DOHH2 (cell line): ENCODE data around the gene HECA.
"Not testable (repeated sequence)": the region's sequence is repeated elsewhere in the genome, so short reads cannot be mapped to it uniquely, and the experiment has no call there.

Experiments used
- H3F3A ChIP-seq: fragments of 200-600 bp; sonication (generic), shearing (Covaris generic); 2 replicates; pipeline ENCODE4 v1.6.0; 2016; ENCODE audit warnings: antibody characterized with exemption, mild to moderate bottlenecking; ENCODE audit not compliant: control insufficient read depth, insufficient read depth
- H3K27ac ChIP-seq: fragments of 200-600 bp; sonication (generic); 2 replicates; pipeline ENCODE4 v1.5.1; 2014; ENCODE audit warnings: low read depth, mild to moderate bottlenecking, low read length, moderate library complexity
- H3K27me3 ChIP-seq: fragments of 200-600 bp; sonication (generic); 2 replicates; pipeline ENCODE4 v1.6.1; 2014; ENCODE audit warnings: mild to moderate bottlenecking, low read length, mixed read lengths; ENCODE audit not compliant: control insufficient read depth
- H3K36me3 ChIP-seq: fragments of 200-600 bp; sonication (generic); 2 replicates; pipeline ENCODE4 v1.6.1; 2014; ENCODE audit warnings: mild to moderate bottlenecking, low read length, moderate library complexity, mixed read lengths; ENCODE audit not compliant: control insufficient read depth
- H3K4me1 ChIP-seq: fragments of 200-600 bp; sonication (generic); 2 replicates; pipeline ENCODE4 v1.6.1; 2014; ENCODE audit warnings: mild to moderate bottlenecking, low read length, mixed read lengths; ENCODE audit not compliant: control insufficient read depth
- H3K4me2 ChIP-seq: fragments of 200-600 bp; sonication (generic); 2 replicates; pipeline ENCODE4 v1.6.0; 2014; ENCODE audit warnings: mild to moderate bottlenecking, low read length, moderate library complexity
- H3K4me3 ChIP-seq: fragments of 200-600 bp; sonication (generic); 2 replicates; pipeline ENCODE4 v1.5.1; 2014; ENCODE audit warnings: mild to moderate bottlenecking, low read length, mixed read lengths
- H3K79me2 ChIP-seq: fragments of 200-600 bp; sonication (generic); 2 replicates; pipeline ENCODE4 v1.6.1; 2014; ENCODE audit warnings: mild to moderate bottlenecking, low read length, mixed read lengths; ENCODE audit not compliant: control insufficient read depth
- H3K9me2 ChIP-seq: fragments of 200-600 bp; sonication (generic); replicated peaks from 2 replicates; pipeline ENCODE4 v1.6.1; 2014; ENCODE audit warnings: mild to moderate bottlenecking, low read length, mixed read lengths; ENCODE audit not compliant: control insufficient read depth
- H3K9me3 ChIP-seq: fragments of 200-600 bp; sonication (generic); 2 replicates; pipeline ENCODE4 v1.6.1; 2014; ENCODE audit warnings: antibody characterized with exemption, low read length, mixed read lengths; ENCODE audit not compliant: control insufficient read depth, insufficient read depth
- H4K20me1 ChIP-seq: fragments of 200-600 bp; sonication (generic); 2 replicates; pipeline ENCODE4 v1.6.0; 2014; ENCODE audit warnings: low read depth, mild to moderate bottlenecking, antibody characterized with exemption, low read length, moderate library complexity; ENCODE audit not compliant: control insufficient read depth, insufficient read depth
- EZH2phosphoT487 ChIP-seq: fragments of 200-600 bp; sonication (generic); IDR thresholded peaks from 2 replicates; pipeline ENCODE4 v1.6.1; 2017; ENCODE audit warnings: borderline replicate concordance, mild to moderate bottlenecking, antibody characterized with exemption, low read length, moderate library complexity, mixed read lengths
- TF ChIP-seq, protein P1 (sequence below): fragments of 200-600 bp; sonication (generic); IDR thresholded peaks from one replicate; pipeline ENCODE4 v1.5.1; 2014; ENCODE audit warnings: antibody characterized with exemption, mild to moderate bottlenecking, low read depth, low read length; ENCODE audit not compliant: poor library complexity, severe bottlenecking

The HECA gene

DNA sequence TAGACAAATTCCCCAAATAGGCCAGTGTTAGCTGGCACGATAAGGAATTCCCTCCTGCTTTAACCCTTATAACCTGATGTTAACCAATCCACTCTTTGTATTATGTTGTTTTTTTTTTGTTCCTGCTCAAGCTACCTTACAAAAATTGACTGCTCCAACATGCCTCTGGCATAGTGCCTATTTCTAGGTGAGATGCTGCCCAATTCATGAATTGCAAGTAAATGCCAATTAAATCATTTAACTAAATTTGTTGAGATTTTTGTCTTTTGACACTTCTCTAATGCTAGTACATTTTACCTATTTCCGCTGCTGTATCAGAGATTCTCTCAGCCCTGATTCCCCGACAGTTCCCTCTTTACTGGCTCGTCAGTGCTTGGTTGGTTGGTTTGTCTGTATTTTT lies 66.5 kb downstream of the HECA start:
- no peaks in the 10 kb centered on the region for H3F3A ChIP-seq
- H4K20me1 ChIP-seq: no peaks in the 10 kb centered on the region
- no peak overlapping the region for H3K27ac ChIP-seq

DNA sequence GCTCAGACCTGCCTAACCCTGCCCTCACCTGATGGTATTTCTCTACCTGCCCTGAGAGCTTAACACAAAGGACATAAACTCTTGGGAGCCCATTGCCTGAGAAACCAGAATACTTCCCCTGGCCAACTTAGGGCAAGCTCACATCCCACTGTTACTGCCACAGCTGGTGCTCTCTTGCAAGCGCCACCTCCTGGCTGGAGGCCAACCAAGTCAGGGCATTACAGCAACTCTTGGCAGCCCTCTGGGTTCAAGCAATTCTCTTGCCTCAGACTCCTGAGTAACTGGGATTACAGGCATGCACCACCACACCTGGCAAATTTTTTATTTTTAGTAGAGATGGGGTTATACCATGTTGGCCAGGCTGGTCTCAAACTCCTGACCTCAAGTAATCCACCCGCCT lies 70.1 kb downstream of the HECA start:
- no peak overlapping the region for H3K4me3 ChIP-seq
- TF ChIP-seq, protein P1, sequence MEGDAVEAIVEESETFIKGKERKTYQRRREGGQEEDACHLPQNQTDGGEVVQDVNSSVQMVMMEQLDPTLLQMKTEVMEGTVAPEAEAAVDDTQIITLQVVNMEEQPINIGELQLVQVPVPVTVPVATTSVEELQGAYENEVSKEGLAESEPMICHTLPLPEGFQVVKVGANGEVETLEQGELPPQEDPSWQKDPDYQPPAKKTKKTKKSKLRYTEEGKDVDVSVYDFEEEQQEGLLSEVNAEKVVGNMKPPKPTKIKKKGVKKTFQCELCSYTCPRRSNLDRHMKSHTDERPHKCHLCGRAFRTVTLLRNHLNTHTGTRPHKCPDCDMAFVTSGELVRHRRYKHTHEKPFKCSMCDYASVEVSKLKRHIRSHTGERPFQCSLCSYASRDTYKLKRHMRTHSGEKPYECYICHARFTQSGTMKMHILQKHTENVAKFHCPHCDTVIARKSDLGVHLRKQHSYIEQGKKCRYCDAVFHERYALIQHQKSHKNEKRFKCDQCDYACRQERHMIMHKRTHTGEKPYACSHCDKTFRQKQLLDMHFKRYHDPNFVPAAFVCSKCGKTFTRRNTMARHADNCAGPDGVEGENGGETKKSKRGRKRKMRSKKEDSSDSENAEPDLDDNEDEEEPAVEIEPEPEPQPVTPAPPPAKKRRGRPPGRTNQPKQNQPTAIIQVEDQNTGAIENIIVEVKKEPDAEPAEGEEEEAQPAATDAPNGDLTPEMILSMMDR: peak; percentile 15
- TF ChIP-seq EZH2phosphoT487: no peak
- no peaks in the 10 kb centered on the region for H3K4me1 ChIP-seq
- no peaks in the 10 kb centered on the region for H4K20me1 ChIP-seq
- H3K9me3 ChIP-seq: peaks cover 4% of the 10 kb centered on the region; the same call in 1 of the 2 replicates
- no peaks in the 10 kb centered on the region for H3K27me3 ChIP-seq
- H3K79me2 ChIP-seq: no peaks in the 10 kb centered on the region
- no peaks in the 10 kb centered on the region for H3K36me3 ChIP-seq
- H3K27ac ChIP-seq: no peak overlapping the region
- H3K9me2 ChIP-seq: no peaks in the 10 kb centered on the region
- no peaks in the 10 kb centered on the region for H3F3A ChIP-seq
- H3K4me2 ChIP-seq: no peak overlapping the region

More for the DNA sequence above, 66.5 kb downstream of the HECA start:
- Histone ChIP-seq H3K4me1 (no peaks in the 10 kb centered on the region), H3K36me3 (no peaks in the 10 kb centered on the region), H3K27me3 (no peaks in the 10 kb centered on the region), H3K4me2 (no peak overlapping the region), H3K9me3 (peaks cover 4% of the 10 kb centered on the region; the same call in 1 of the 2 replicates), H3K4me3 (no peak overlapping the region), H3K9me2 (no peaks in the 10 kb centered on the region), H3K79me2 (no peaks in the 10 kb centered on the region)
- TF ChIP-seq, protein P1: no peak
- no peak for TF ChIP-seq EZH2phosphoT487

DNA sequence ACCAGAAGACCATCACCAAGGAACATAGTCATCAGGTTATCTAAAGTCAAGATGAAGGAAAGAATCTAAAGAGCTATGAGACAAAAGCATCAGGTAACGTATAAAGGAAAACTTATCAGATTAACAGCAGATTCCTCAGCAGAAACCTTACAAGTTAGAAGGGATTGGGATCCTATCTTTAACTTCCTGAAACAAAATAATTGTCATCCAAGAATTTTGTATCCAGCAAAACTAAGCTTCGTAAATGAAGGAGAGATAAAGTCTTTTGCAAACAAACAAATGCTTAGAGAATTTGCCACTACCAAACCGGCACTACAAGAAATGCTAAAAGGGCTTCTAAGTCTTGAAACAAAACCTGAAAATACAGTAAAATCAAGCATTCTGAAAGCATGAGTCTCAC lies 71.0 kb downstream of the HECA start:
- H3K36me3 ChIP-seq: no peaks in the 10 kb centered on the region
- H3K4me1 ChIP-seq: peaks cover 4% of the 10 kb centered on the region; the same call in 1 of the 2 replicates
- H3K9me3 ChIP-seq: peaks cover 4% of the 10 kb centered on the region; the same call in 1 of the 2 replicates
- no peaks in the 10 kb centered on the region for H3K27me3 ChIP-seq
- TF ChIP-seq, protein P1: no peak
- TF ChIP-seq EZH2phosphoT487: no peak
- H3K4me3 ChIP-seq: no peak overlapping the region
- H3K79me2 ChIP-seq: no peaks in the 10 kb centered on the region
- H3K27ac ChIP-seq: no peak overlapping the region
- H3K4me2 ChIP-seq: no peak overlapping the region
- H4K20me1 ChIP-seq: no peaks in the 10 kb centered on the region
- H3F3A ChIP-seq: no peaks in the 10 kb centered on the region
- H3K9me2 ChIP-seq: no peaks in the 10 kb centered on the region

DNA sequence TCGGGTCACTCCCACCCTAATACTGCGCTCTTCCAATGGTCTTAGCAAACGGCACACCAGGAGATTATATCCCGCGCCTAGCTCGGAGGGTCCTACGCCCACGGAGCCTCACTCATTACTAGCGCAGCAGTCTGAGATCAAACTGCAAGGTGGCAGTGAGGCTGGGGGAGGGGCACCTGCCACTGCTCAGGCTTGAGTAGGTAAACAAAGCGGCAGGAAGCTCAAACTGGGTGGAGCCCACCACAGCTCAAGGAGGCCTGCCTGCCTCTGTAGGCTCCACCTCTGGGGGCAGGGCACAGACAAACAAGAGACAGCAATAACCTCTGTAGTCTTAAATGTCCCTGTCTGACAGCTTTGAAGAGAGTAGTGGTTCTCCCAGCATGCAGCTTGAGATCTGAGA lies 75.9 kb downstream of the HECA start:
- H3F3A ChIP-seq: not testable (repeated sequence)

DNA sequence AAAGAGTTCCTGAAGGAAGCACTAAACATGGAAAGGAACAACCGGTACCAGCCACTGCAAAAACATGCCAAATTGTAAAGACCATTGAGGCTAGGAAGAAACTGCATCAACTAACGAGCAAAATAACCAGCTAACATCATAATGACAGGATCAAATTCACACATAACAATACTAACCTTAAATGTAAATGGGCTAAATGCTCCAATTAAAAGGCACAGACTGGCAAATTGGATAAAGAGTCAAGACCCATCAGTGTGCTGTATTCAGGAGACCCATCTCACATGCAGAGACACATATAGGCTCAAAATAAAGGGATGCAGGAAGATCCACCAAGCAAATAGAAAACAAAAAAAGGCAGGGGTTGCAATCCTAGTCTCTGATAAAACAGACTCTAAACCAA lies 77.6 kb downstream of the HECA start:
- not testable (repeated sequence) for H3K4me3 ChIP-seq, H3K36me3 ChIP-seq

More for the DNA sequence above, 75.9 kb downstream of the HECA start:
- H3K4me3 ChIP-seq, H3K36me3 ChIP-seq, H3K9me3 ChIP-seq, H3K9me2 ChIP-seq, H3K79me2 ChIP-seq, H3K4me1 ChIP-seq, H3K4me2 ChIP-seq, H3K27ac ChIP-seq, H4K20me1 ChIP-seq, H3K27me3 ChIP-seq: not testable (repeated sequence)

More for the DNA sequence above, 77.6 kb downstream of the HECA start:
- not testable (repeated sequence) for H3K27me3 ChIP-seq, H3K9me2 ChIP-seq, H3K4me1 ChIP-seq, H3K9me3 ChIP-seq, H3K27ac ChIP-seq, H3F3A ChIP-seq, H3K4me2 ChIP-seq, H3K79me2 ChIP-seq, H4K20me1 ChIP-seq
